SK-N-SH (cell line): ENCODE measurements around the gene SSMEM1. TPM values are rescaled to one million over a fixed set of nuclear protein-coding genes. Genes with fewer than 3 reads are reported as not detected.

Source experiments
- CTCF ChIA-PET: fragments of 300-600, 350-600 bp; formaldehyde crosslinking; extraction: SDS; loops from one replicate; lab custom pipeline; 2021; lab: Yijun Ruan, JAX
- POLR2A ChIA-PET: fragments of 350-600 bp; sonication (Branson Sonifier 250); formaldehyde crosslinking; extraction: SDS; loops from one replicate; lab custom pipeline; 2020; ENCODE audit warnings: antibody characterized with exemption, inconsistent platforms; lab: Yijun Ruan, JAX
- DNase-seq: peaks from one replicate; pipeline ENCODE4 v3.0.0; 2012
- H2AFZ ChIP-seq: fragments of 200-600 bp; sonication (generic); 2 replicates; pipeline ENCODE4 v1.8.1; 2016; ENCODE audit warnings: antibody characterized with exemption, mild to moderate bottlenecking, low read depth
- H3F3A ChIP-seq: fragments of 200-600 bp; sonication (generic); replicated peaks from 2 replicates; pipeline ENCODE3; 2016; ENCODE audit warnings: antibody characterized with exemption, mild to moderate bottlenecking; ENCODE audit not compliant: insufficient read depth
- H3K27ac ChIP-seq, 2 experiments: fragments of 200-500 bp in 1 of 2; fragments of 200-600 bp in 1 of 2; sonication (Bioruptor generic) in 1 of 2; sonication (generic), shearing (Covaris generic) in 1 of 2; 2 replicates each; pipeline versions ENCODE4 v1.5.1 to v1.6.1; 2014 to 2016; ENCODE audit warnings: low read depth in 2 of 2, inconsistent platforms in 1 of 2, low read length in 1 of 2, mild to moderate bottlenecking in 1 of 2, mixed read lengths in 1 of 2
- H3K27me3 ChIP-seq: fragments of 200-600 bp; sonication (generic), shearing (Covaris generic); 2 replicates; pipeline ENCODE4 v1.6.1; 2016; ENCODE audit warnings: mixed run types; ENCODE audit not compliant: insufficient read depth
- H3K36me3 ChIP-seq, 2 experiments: fragments of 200-500 bp in 1 of 2; fragments of 200-600 bp in 1 of 2; sonication (Bioruptor generic) in 1 of 2; sonication (generic) in 1 of 2; replicated peaks in 1 of 2; 2 replicates each; pipeline versions ENCODE3 to v1.5.1; 2014 to 2016; ENCODE audit warnings: low read length in 1 of 2, mild to moderate bottlenecking in 1 of 2; ENCODE audit not compliant: insufficient read depth in 2 of 2, control insufficient read depth in 1 of 2
- H3K4me1 ChIP-seq, 2 experiments: fragments of 200-500 bp in 1 of 2; fragments of 200-600 bp in 1 of 2; sonication (Bioruptor generic) in 1 of 2; sonication (generic), shearing (Covaris generic) in 1 of 2; 2 replicates each; pipeline versions ENCODE4 v1.5.1 to v1.6.1; 2014 to 2016; ENCODE audit warnings: low read depth in 1 of 2, low read length in 1 of 2, mixed run types in 1 of 2; ENCODE audit not compliant: insufficient read depth in 2 of 2, control insufficient read depth in 1 of 2
- H3K4me2 ChIP-seq: fragments of 200-600 bp; sonication (generic), shearing (Covaris generic); 2 replicates; pipeline ENCODE4 v1.6.1; 2017; ENCODE audit warnings: mixed run types
- H3K4me3 ChIP-seq, 2 experiments: fragments of 200-500 bp in 1 of 2; fragments of 200-600 bp in 1 of 2; sonication (Bioruptor generic) in 1 of 2; sonication (generic), shearing (Covaris generic) in 1 of 2; 2 replicates each; pipeline versions ENCODE4 v1.5.1 to v1.8.1; 2014 to 2016; ENCODE audit warnings: low read depth in 2 of 2, inconsistent platforms in 1 of 2, low read length in 1 of 2, mild to moderate bottlenecking in 1 of 2, mixed read lengths in 1 of 2, moderate library complexity in 1 of 2
- H3K79me2 ChIP-seq: fragments of 200-600 bp; sonication (generic); 2 replicates; pipeline ENCODE4 v1.8.1; 2017; ENCODE audit warnings: mild to moderate bottlenecking; ENCODE audit not compliant: insufficient read depth
- H3K9ac ChIP-seq: fragments of 200-600 bp; sonication (generic); 2 replicates; pipeline ENCODE4 v1.6.1; 2017; ENCODE audit warnings: mixed run types
- H3K9me2 ChIP-seq: fragments of 200-600 bp; sonication (generic); 2 replicates; pipeline ENCODE4 v1.6.1; 2017; ENCODE audit warnings: mixed run types
- H3K9me3 ChIP-seq: fragments of 200-600 bp; sonication (generic); 2 replicates; pipeline ENCODE4 v1.6.1; 2017; ENCODE audit warnings: mixed run types, mild to moderate bottlenecking, moderate library complexity
- H4K20me1 ChIP-seq: fragments of 200-600 bp; sonication (generic); 2 replicates; pipeline ENCODE4 v1.6.1; 2017; ENCODE audit warnings: mild to moderate bottlenecking, mixed run types; ENCODE audit not compliant: insufficient read depth
- CTCF ChIP-seq: fragments of 200-600 bp; sonication (generic); IDR thresholded peaks from 2 replicates; pipeline ENCODE4 v1.6.1; 2017; ENCODE audit warnings: antibody characterized with exemption, mild to moderate bottlenecking, moderate library complexity
- ELF1 ChIP-seq: IDR thresholded peaks from 2 replicates; pipeline ENCODE4 v1.4.0; 2012
- EP300 ChIP-seq, 2 experiments: IDR thresholded peaks; 2 replicates each; pipeline versions ENCODE4 v1.4.0 to v1.6.1; 2012; ENCODE audit warnings: borderline replicate concordance in 1 of 2, low read depth in 1 of 2, low read length in 1 of 2
- FOSL2 ChIP-seq: IDR thresholded peaks from 2 replicates; pipeline ENCODE4 v1.4.0; 2012; ENCODE audit warnings: low read depth, mild to moderate bottlenecking, moderate library complexity, borderline replicate concordance
- FOXJ3 ChIP-seq: sonication (generic); formaldehyde crosslinking; IDR thresholded peaks from 2 replicates; pipeline ENCODE4 v1.5.1; 2020; ENCODE audit warnings: mild to moderate bottlenecking, missing genetic modification reagents
- FOXM1 ChIP-seq: IDR thresholded peaks from 2 replicates; pipeline ENCODE4 v1.4.0; 2012; ENCODE audit warnings: low read depth, mild to moderate bottlenecking
- GABPA ChIP-seq: IDR thresholded peaks from 2 replicates; pipeline ENCODE4 v1.4.0; 2012; ENCODE audit warnings: low read depth, mild to moderate bottlenecking
- JUND ChIP-seq: IDR thresholded peaks from 2 replicates; pipeline ENCODE4 v1.4.0; 2012
- PBX3 ChIP-seq: IDR thresholded peaks from 2 replicates; pipeline ENCODE4; 2012
- RFX5 ChIP-seq: IDR thresholded peaks from 2 replicates; pipeline ENCODE4 v1.6.1; 2012; ENCODE audit warnings: mild to moderate bottlenecking, improper control_type of control experiment, low read length
- SIN3A ChIP-seq: IDR thresholded peaks from 2 replicates; pipeline ENCODE4 v1.6.1; 2012; ENCODE audit warnings: low read depth, mild to moderate bottlenecking, low read length, moderate library complexity, borderline replicate concordance
- SMC3 ChIP-seq: IDR thresholded peaks from 2 replicates; pipeline ENCODE4 v1.6.1; 2012; ENCODE audit warnings: low read depth, low read length, improper control_type of control experiment
- TCF12 ChIP-seq: IDR thresholded peaks from 2 replicates; pipeline ENCODE4 v1.4.0; 2012
- TEAD4 ChIP-seq: IDR thresholded peaks from 2 replicates; pipeline ENCODE4 v1.4.0; 2012; ENCODE audit warnings: mild to moderate bottlenecking, borderline replicate concordance; ENCODE audit not compliant: insufficient read depth
- USF1 ChIP-seq: IDR thresholded peaks from 2 replicates; pipeline ENCODE4 v1.4.0; 2012; ENCODE audit warnings: low read depth, borderline replicate concordance
- USF2 ChIP-seq: fragments of 150-350 bp; IDR thresholded peaks from 2 replicates; pipeline ENCODE4 v1.6.1; 2017; ENCODE audit warnings: antibody characterized with exemption, low read length, low read depth, borderline replicate concordance
- polyA plus RNA-seq, 3 experiments: library from polyadenylated mRNA; depleted of rRNA; stranded (reverse); fragments of >200 nt; gene quantifications; 2 replicates each; pipeline ENCODE4 v1.2.3, GENCODE V29; 2012
- TF ChIP-seq, protein P1 (sequence below): IDR thresholded peaks from 2 replicates; pipeline ENCODE4 v1.6.1; 2012; ENCODE audit warnings: mild to moderate bottlenecking, low read depth, low read length, moderate library complexity

Gene SSMEM1
- not detected in 2 replicates for polyA plus RNA-seq (2012; rRNA removed)
- 0.03 and 0.05 TPM in 2 replicates for polyA plus RNA-seq (2012; cell fraction: cytosol; rRNA removed)
- polyA plus RNA-seq (2012; cell fraction: nucleus; rRNA removed), result not detected in 2 replicates

- DNase-seq, result no peak
- Histone ChIP-seq H3K4me1 (peaks cover 0 to 8% of the 10 kb centered on the region in 2 experiments; a peak in 2 of 4 replicates), H3F3A (peaks cover 30% of the 10 kb centered on the region), H3K4me2 (no peak within 1 kb of the TSS), H3K9me3 (no peaks in the 10 kb centered on the region), H3K4me3 (no peak within 1 kb of the TSS), H4K20me1 (no peaks in the 10 kb centered on the region), H3K27ac (peak within 1 kb of the TSS in 1 of 2 experiments; percentile 30; a peak in 1 of 4 replicates), H3K9me2 (no peaks in the 10 kb centered on the region), H3K9ac (no peak within 1 kb of the TSS), H3K36me3 (peaks cover 9 to 11% of the 10 kb centered on the region in 2 experiments), H2AFZ (peak within 1 kb of the TSS; percentile 65), H3K79me2 (peaks cover 15% of the 10 kb centered on the region; the same call in 1 of the 2 replicates), H3K27me3 (no peaks in the 10 kb centered on the region)
- TF ChIP-seq SMC3 (no peak), ELF1 (no peak), SIN3A (no peak), GABPA (no peak), RFX5 (no peak), USF2 (no peak), PBX3 (no peak; the same call in 1 of the 2 replicates), CTCF (no peak), USF1 (no peak), FOSL2 (no peak), EP300 (IDR thresholded peaks at IDR 0.05; ENCODE audit: borderline replicate concordance in 1 of 2, low read depth in 1 of 2, low read length in 1 of 2) (no peak), TEAD4 (no peak), TCF12 (no peak), FOXJ3 (CRISPR knock-in tag) (no peak), JUND (no peak), FOXM1 (no peak)
- TF ChIP-seq, protein P1, sequence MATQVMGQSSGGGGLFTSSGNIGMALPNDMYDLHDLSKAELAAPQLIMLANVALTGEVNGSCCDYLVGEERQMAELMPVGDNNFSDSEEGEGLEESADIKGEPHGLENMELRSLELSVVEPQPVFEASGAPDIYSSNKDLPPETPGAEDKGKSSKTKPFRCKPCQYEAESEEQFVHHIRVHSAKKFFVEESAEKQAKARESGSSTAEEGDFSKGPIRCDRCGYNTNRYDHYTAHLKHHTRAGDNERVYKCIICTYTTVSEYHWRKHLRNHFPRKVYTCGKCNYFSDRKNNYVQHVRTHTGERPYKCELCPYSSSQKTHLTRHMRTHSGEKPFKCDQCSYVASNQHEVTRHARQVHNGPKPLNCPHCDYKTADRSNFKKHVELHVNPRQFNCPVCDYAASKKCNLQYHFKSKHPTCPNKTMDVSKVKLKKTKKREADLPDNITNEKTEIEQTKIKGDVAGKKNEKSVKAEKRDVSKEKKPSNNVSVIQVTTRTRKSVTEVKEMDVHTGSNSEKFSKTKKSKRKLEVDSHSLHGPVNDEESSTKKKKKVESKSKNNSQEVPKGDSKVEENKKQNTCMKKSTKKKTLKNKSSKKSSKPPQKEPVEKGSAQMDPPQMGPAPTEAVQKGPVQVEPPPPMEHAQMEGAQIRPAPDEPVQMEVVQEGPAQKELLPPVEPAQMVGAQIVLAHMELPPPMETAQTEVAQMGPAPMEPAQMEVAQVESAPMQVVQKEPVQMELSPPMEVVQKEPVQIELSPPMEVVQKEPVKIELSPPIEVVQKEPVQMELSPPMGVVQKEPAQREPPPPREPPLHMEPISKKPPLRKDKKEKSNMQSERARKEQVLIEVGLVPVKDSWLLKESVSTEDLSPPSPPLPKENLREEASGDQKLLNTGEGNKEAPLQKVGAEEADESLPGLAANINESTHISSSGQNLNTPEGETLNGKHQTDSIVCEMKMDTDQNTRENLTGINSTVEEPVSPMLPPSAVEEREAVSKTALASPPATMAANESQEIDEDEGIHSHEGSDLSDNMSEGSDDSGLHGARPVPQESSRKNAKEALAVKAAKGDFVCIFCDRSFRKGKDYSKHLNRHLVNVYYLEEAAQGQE, result no peak
- CTCF ChIA-PET, result interaction anchor here (1.1 to 2.9 kb wide), 2 partner anchors 136 to 231 kb away, joined by 3 to 10 read pairs; no protein-coding TSS in a partner anchor
- POLR2A ChIA-PET, result no interaction called here
Observed at GRCh38 chr7:130207642-130208041, at the start of gene SSMEM1. SSMEM1 (plus strand) TSS chr7:130207860; CDS start chr7:130207911, 51 bp downstream.
